ENCODE data around the gene MYOCD. TPM values are rescaled to one million over a fixed set of nuclear protein-coding genes. Genes with fewer than 3 reads are reported as not detected.

Gene MYOCD
- polyA plus RNA-seq, 1 donor (not counting 4 experiments of a cell fraction or from before 2014, with no cell fraction given), result not detected

- H3K79me2 ChIP-seq (ENCODE audit: control insufficient read depth, insufficient read depth, low read length), result no peaks in the 10 kb centered on the region
- H3K9ac ChIP-seq (ENCODE audit: control insufficient read depth, extremely low read depth, insufficient read depth, low read length), result no peak overlapping the region
- H3K4me2 ChIP-seq (ENCODE audit: control insufficient read depth, extremely low read depth, insufficient read depth, low read depth, low read length), result no peak overlapping the region
- H2AFZ ChIP-seq (ENCODE audit: control insufficient read depth, low read length), result no peak overlapping the region
- dilution Hi-C loops (cut with MboI; ENCODE audit: extremely low pct_ligation_motif_present, low sequenced_read_pairs), result no loop called here
- H3K27ac ChIP-seq (ENCODE audit: control insufficient read depth, insufficient read depth, low read length), result no peak overlapping the region
- DNase-seq (ENCODE audit: low read depth, low spot score) (no peak), FAIRE-seq (no peak)
- no peak for TF ChIP-seq EZH2 (IDR thresholded peaks at IDR 0.05; ENCODE audit: low read length)
- TF ChIP-seq, protein P1, sequence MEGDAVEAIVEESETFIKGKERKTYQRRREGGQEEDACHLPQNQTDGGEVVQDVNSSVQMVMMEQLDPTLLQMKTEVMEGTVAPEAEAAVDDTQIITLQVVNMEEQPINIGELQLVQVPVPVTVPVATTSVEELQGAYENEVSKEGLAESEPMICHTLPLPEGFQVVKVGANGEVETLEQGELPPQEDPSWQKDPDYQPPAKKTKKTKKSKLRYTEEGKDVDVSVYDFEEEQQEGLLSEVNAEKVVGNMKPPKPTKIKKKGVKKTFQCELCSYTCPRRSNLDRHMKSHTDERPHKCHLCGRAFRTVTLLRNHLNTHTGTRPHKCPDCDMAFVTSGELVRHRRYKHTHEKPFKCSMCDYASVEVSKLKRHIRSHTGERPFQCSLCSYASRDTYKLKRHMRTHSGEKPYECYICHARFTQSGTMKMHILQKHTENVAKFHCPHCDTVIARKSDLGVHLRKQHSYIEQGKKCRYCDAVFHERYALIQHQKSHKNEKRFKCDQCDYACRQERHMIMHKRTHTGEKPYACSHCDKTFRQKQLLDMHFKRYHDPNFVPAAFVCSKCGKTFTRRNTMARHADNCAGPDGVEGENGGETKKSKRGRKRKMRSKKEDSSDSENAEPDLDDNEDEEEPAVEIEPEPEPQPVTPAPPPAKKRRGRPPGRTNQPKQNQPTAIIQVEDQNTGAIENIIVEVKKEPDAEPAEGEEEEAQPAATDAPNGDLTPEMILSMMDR (optimal IDR thresholded peaks at IDR 0.05 in 1 of 3, IDR thresholded peaks at IDR 0.05 in 1 of 3, conservative IDR thresholded peaks at IDR 0.05 in 1 of 3; ENCODE audit: extremely low read depth in 1 of 3, insufficient read depth in 2 of 3, low read length in 3 of 3), result no peak
- H3K4me1 ChIP-seq (ENCODE audit: control insufficient read depth, extremely low read depth, insufficient read depth, low read length), result peaks cover 2% of the 10 kb centered on the region
- no peaks in the 10 kb centered on the region for H4K20me1 ChIP-seq (ENCODE audit: control insufficient read depth, extremely low read depth, insufficient read depth, low read length)
- H3K9me3 ChIP-seq (ENCODE audit: control insufficient read depth, low read depth, low read length), result no peaks in the 10 kb centered on the region
- no peak overlapping the region for H3K4me3 ChIP-seq (ENCODE audit: control insufficient read depth in 2 of 3, extremely low read depth in 1 of 3, insufficient read depth in 2 of 3, low read depth in 1 of 3, low read length in 3 of 3)
- no peaks in the 10 kb centered on the region for H3K36me3 ChIP-seq (ENCODE audit: control insufficient read depth in 2 of 2, extremely low read depth in 1 of 2, insufficient read depth in 2 of 2, low read length in 2 of 2)
- no peaks in the 10 kb centered on the region for H3K9me1 ChIP-seq (ENCODE audit: control insufficient read depth, extremely low read depth, insufficient read depth, low read length)
- no peaks in the 10 kb centered on the region for H3K27me3 ChIP-seq (ENCODE audit: control insufficient read depth, extremely low read depth, insufficient read depth, low read length)
Observed at GRCh38 chr17:12794919-12795532, 129.3 kb downstream of the MYOCD start.

DNA sequence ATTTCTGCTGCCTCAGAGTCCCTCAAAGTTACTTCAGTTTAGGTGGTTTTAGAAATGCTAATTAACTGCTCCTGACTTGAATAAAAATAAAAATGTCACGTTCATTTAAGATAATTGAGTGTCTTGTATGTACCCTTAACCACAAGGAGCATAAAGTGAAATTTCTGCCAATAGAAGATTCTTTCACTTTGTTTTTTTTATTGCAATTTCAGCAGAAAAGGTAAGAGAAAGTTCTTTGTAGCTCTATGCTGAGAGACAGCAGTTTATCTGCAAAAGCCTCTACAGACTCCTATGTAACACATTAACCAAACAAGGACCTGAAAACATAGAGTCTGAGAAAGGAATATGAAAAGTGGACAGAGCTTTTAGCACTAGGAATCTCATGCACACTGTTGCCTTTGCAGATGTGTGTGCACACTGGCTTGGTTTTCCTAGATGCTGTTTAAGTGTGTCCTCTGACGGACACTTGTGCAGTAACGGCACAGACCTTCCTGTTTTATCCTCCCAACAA lies 135.2 kb downstream of the MYOCD start:
- FAIRE-seq (no peak), DNase-seq (ENCODE audit: low read depth, low spot score) (no peak)
- Histone ChIP-seq H3K4me1 (ENCODE audit: control insufficient read depth, extremely low read depth, insufficient read depth, low read length) (no peaks in the 10 kb centered on the region), H2AFZ (ENCODE audit: control insufficient read depth, low read length) (no peak overlapping the region), H3K36me3 (ENCODE audit: control insufficient read depth in 2 of 2, extremely low read depth in 1 of 2, insufficient read depth in 2 of 2, low read length in 2 of 2) (no peaks in the 10 kb centered on the region), H3K79me2 (ENCODE audit: control insufficient read depth, insufficient read depth, low read length) (no peaks in the 10 kb centered on the region), H3K4me2 (ENCODE audit: control insufficient read depth, extremely low read depth, insufficient read depth, low read depth, low read length) (no peak overlapping the region), H3K9me1 (ENCODE audit: control insufficient read depth, extremely low read depth, insufficient read depth, low read length) (no peaks in the 10 kb centered on the region), H3K9me3 (ENCODE audit: control insufficient read depth, low read depth, low read length) (no peaks in the 10 kb centered on the region), H3K27me3 (ENCODE audit: control insufficient read depth, extremely low read depth, insufficient read depth, low read length) (no peaks in the 10 kb centered on the region), H3K4me3 (ENCODE audit: control insufficient read depth in 2 of 3, extremely low read depth in 1 of 3, insufficient read depth in 2 of 3, low read depth in 1 of 3, low read length in 3 of 3) (no peak overlapping the region), H3K27ac (ENCODE audit: control insufficient read depth, insufficient read depth, low read length) (no peak overlapping the region), H3K9ac (ENCODE audit: control insufficient read depth, extremely low read depth, insufficient read depth, low read length) (no peak overlapping the region), H4K20me1 (ENCODE audit: control insufficient read depth, extremely low read depth, insufficient read depth, low read length) (no peaks in the 10 kb centered on the region)
- dilution Hi-C loops (cut with MboI; ENCODE audit: extremely low pct_ligation_motif_present, low sequenced_read_pairs), result no loop called here
- TF ChIP-seq EZH2 (IDR thresholded peaks at IDR 0.05; ENCODE audit: low read length), result no peak
- TF ChIP-seq, protein P1 (optimal IDR thresholded peaks at IDR 0.05 in 1 of 3, IDR thresholded peaks at IDR 0.05 in 1 of 3, conservative IDR thresholded peaks at IDR 0.05 in 1 of 3; ENCODE audit: extremely low read depth in 1 of 3, insufficient read depth in 2 of 3, low read length in 3 of 3), result no peak
